ENCODE measurements around the gene BMP7.

DNA sequence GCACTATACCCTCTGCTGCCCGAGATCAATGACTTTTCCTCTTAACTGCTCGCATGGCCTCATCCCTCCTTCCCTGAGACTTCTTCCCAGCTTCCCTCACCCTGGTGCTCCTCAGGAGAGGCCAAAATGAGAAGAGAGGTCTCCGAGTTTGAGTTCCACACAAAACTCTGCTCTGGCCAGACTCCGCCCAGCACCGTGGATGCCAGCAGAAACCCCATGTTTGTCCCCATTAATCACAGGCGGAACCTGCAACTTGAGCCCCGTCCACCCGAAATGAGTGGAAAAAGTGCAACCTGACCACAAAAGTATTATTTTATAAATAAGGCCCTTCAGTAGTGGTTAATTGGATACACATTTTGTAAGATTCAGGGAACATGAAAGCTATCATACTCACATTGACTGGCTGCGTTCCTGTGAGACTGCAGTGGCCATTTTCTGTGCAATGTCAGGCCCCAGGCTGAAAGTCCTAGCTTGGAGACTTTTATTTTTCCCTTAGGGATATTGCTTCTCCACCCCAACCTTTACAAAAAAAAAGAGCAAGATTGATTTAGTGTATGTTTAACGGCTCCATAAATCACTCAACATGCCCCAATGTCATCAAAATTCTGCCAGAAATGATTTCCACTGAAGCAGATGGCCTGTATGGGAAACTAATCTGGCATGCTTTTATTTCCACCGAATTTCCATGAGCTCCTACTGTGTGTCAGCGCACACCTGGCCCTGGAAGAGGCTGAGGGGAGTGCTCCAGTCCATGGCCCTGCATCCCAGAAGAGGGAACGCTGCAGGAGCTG lies 134.6 kb downstream of the BMP7 start:
- no peak for TF ChIP-seq CTCF (conservative IDR thresholded peaks at IDR 0.05 in 1 of 2, IDR thresholded peaks at IDR 0.05 in 1 of 2; ENCODE audit: extremely low read depth in 1 of 2, insufficient read depth in 1 of 2, low read depth in 1 of 2, low read length in 2 of 2)
- TF ChIP-seq EZH2 (IDR thresholded peaks at IDR 0.05; ENCODE audit: borderline replicate concordance, low read length), result no peak
